ENCODE data around the gene TLR6.

TLR6 gene

GRCh38 chr4:38867478-38868058 is 11.0 kb upstream of the TLR6 start, which contains the start of gene FAM114A1:
FAM114A1 (plus strand) TSS chr4:38867806; CDS start chr4:38878079, 10,273 bp downstream.
- FAIRE-seq = no peak

DNA sequence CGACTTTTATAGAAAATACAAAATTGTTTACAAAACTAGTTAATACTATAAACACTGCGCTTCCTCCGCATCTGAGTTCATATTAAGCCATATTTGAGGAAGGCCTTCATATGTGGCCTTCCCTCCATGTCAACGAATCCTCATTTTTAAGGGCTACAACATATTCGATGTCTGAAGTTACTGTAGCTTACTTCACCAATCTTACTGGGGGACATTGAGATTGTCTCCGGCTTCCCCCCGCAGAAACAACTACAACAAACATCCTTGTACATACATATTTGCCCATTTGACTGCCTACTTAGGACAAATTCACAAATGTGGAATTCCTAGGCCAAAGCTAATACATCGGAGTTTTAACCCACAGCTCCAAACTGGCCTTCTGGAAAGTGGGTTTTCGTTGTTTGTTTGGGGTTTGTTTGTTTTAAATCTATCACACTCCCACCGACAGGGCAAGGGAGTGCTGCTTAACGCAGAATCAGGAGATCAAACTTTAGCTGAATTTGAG is 10.4 kb upstream of the TLR6 start:
- FAIRE-seq = no peak

GRCh38 chr4:38865445-38865844 is 8.8 kb upstream of the TLR6 start:
- no peak for FAIRE-seq

DNA sequence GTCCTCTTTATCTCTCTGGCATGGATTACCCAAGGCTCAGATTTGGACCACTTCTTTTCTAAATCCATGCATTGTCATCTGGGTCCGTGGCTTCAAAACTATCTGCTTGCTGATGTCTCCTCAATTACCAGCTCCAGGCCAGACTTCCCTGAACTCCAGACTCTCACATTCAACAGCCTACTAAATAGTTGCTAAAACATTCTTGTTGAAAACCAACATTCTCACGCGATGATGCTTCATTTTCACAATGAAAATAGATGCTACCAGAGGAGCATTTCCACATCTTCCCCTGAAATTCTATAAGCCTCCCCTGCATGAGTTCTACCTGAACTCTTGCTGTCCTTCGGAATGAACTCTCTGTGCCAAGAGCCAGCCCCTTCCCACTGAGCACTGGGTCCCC is 5.2 kb upstream of the TLR6 start:
- FAIRE-seq = no peak

DNA sequence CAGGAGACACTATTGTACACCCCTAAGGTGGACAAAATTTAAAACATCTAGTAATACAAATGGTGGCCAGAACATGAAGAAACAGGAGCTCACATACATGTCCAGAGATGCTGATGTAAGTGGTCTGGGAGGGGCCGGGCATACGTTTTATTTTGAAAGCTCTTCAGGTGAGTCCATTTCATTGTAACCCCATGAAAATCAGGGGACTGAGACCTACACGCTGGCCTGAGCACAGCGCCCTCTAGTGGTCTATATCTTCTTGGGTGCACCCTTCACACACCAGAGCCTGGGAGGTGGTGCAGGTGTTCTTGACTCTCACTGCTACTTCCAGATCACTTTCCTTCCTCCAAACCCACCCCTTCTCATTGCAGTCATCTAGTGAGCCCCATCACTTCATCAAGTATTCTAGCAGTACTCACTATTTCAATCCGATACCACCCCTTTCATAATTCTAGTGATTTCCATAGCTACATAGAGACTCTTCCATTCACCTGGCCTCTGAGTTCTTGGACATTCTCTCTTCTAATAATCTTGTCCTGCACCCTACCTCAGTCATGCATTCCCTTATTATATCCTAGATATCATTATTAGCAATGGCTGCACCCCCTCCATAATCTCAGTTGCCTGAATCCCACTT is 4.3 kb upstream of the TLR6 start:
- FAIRE-seq = no peak

DNA sequence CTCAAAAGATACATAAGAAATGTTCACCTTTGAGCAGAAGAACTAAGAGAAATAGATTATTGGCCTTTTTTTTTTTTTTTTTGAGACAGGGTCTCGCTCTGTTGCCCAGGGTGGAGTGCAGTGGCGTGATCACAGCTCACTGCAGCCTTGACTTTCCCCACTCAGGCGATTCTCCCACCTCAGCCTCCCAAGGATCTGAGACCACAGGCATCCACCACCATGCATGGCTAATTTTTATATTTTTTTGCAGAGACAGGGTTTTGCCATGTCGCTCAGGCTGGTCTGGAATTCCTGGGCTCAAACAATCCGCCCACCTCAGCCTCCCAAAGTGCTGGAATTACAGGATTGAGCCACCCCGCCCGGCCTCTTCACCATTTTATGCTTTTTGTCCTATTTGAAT is 2.9 kb upstream of the TLR6 start:
- FAIRE-seq = no peak

- no peak for FAIRE-seq
Observed at GRCh38 chr4:38858097-38858420, 1.4 kb upstream of the TLR6 start.

DNA sequence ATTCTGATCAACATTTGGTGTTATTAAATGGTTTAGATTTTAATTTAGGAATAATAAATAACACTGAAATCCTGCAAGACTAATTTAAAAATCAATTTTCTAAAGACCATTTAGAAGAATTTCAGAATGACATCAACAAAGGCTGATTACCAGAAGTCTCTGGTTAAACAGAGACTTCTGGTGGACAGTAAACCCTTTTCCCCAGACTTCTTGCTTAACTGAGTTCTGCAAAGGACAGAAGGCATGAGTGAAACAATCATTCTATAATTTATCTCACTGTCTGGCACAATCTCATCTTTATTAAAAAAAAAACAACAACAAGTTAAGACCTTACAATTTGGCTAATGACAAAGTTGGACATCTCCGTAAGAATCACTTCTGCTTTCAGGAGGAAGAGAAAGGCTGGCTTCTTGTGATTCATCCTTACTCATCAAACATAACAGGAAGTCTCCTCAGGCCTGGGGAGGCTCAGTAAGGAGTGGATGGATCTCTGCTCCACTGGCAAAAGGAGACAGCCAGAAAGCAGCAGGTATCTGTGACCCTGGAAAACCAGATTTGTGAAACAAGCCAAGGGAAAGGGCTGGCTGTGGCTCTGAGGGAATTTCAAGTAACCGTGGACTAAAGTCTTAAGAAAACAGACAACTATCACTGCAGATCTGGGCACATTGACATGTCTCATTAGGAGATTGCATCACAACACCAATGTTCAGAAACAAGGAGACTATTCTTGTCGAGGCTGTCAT is 908 bp upstream of the TLR6 start:
- FAIRE-seq = peak; percentile 80

DNA sequence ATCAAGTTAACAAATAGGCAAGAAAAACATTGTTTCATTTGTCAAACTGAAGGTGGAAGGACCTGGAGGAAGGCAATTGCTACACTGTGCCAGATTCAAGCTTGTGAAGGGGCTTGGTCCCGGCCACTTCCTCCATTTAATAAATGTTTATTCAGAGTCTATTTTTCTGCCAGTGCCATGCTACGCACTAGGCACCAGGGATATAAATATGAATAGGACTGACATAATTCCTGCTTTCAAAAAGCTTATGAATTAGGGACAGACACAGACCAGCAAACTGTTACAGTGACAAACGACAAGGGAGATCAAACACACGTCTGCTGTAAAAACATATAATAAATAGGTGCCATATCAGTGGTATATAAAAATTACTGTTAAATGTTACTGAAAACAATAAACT is 571 bp downstream of the TLR6 start:
- FAIRE-seq = no peak

DNA sequence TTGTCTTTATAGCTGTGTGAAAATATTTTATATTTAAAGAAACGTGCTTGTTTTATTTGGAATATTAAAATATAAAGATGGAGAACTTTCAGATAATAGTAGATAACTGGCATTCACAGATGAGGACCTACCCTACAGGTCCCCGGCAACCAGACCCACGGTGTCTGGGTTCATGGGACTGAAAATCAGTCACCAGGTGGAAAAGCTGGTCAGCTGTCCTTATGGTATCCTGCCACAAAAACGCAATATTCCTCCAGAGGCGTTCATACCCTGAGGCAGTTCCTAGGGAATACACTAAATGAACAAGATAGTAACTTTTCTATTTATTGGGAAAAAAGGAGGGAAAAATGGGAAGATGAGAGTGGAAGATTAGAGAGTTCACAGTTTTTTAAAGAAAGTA is 1.2 kb downstream of the TLR6 start:
- peak; percentile 33 for FAIRE-seq

DNA sequence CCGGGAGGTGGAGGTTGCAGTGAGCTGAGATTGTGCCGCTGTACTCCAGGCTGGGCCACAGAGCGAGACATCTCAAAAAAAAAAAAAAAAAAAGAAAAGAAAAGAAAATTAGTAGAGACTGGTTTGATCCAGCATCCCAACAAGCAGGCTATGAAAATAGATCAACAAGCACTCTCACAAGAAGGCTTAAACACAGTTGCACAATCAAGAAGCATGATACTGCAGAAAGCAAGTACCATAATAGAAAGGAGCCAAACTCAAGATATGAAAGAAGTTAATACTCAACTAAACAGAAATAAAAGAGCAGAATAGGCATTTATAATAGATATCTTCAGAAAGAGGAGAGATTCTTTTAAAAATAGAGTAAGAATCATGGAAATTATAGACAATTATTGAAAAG is 10.6 kb downstream of the TLR6 start:
- no peak for FAIRE-seq

DNA sequence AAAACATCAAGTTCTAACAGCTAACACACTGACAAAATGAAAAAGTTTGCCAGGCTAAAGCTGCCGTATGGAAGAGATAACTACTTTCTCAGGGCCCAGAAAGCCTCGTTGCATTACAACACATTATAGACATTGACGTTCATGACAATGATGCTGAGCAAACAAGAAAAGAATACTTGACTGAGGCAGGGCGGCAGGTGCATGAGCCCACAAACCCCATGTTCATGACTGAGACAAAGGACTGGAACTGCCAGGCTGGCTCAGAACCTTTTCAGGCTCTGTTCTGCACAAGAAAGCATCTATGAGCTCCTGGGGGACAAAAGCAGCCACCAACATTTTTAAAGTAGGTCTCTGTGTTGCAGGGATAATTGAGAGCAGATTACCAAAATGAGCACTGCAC is 13.6 kb downstream of the TLR6 start:
- FAIRE-seq = no peak

GRCh38 chr4:38837849-38838248 is 18.8 kb downstream of the TLR6 start:
- no peak for FAIRE-seq

GRCh38 chr4:38837334-38837733 is 19.3 kb downstream of the TLR6 start:
- FAIRE-seq = no peak

GRCh38 chr4:38834570-38834969 is 22.0 kb downstream of the TLR6 start:
- FAIRE-seq = no peak

DNA sequence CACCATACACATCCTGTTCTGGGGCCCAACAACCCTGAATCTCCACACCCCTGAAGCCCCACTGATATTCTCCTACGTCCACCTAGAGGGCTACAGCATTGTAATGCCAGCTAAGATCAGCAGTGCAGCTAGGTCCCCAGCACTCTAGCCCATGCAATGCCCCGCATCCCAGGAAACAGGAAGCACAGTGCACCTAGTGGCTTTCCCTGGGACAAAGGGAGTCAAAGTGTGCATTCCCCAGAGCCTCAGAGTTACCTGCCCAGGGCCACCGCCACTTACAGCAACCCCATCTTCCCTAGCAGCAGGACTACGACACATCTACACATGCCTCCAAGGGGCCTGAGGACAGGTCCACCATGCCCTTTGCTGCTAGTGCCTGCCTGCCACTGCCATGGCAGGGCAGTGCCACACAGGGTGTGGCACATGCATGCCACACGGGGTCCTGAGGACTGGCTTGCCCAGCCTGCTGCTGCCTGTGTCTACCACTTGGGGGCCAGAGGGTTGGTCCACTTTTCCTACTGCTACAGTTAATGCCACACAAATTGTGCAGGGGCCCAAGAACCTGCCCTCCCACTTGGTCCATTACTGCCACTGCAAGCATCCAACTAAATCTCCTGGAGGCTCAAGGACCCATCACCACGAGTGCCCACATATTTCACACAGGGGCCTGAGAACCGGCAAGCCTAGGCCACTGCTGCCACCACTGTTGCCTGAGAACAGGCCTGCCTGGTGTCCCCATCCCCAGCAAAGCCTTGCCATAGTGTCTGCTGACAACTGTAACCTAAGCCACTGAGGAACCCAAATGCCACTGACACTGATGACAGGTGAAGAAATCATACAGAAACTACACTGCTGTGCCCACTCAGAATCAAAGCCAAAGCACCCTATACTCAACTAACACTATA is 23.7 kb downstream of the TLR6 start:
- no peak for FAIRE-seq

- FAIRE-seq = no peak
Observed at GRCh38 chr4:38832206-38832605, 24.4 kb downstream of the TLR6 start.

DNA sequence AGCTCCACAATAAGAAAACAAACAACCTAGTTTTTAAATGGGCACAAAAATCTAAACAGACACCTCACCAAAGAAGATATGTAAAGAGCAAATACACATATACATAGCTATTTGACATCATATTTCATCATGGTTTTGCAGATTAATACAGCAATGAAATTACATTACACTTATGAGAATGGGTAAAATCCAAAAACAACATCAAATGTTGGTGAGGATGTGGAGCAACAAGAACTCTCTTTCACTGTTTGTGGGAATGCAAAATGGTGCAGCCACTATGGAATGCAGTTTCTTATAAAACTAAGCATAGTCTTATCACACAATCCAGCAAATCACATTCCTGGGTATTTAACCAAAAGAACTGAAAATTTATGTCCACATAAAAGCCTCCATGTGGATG is 25.0 kb downstream of the TLR6 start:
- FAIRE-seq = no peak

DNA sequence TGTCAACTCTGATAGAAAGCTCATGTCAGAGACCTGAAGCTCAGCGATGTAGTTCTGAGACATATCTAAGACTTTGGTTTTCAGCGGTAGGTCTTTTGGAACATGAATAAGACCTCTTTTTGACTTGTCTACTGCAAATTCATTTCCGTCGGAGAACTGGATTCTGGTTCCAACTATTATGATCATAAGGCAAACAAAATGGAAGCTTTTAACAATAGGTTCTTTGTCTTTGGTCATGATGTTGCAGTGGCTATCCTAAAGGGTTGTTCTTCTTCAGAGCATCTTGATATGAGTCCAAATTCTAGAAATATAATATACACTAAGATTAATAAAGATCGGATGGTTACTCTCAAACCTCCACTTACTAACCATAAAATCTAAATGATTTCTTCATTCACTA is 27.4 kb downstream of the TLR6 start:
- no peak for FAIRE-seq

GRCh38 chr4:38823766-38824165 is 32.9 kb downstream of the TLR6 start:
- FAIRE-seq = no peak

DNA sequence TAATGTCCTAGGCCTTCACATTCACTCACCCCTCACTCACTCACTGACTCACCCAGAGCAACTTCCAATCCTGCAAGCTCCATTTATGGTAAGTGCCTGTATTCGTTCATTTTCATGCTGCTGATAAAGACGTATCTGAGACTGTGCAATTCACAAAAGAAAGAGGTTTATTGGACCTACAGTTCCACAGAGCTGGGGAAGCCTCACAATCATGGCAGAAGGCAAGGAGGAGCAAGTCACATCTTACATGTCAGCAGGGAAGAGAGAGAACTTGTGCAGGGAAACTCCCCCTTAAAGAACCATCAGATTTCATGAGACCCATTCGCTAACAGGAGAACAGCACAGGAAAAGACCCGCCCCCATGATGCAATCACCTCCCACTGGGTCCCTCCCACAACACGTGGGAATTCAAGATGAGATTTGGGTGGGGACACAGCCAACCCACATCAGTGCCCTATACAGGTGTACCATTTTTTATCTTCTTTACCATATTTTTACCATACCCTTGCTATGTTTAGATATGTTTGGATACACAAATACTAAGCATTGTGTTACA is 33.8 kb downstream of the TLR6 start:
- no peak for FAIRE-seq

DNA sequence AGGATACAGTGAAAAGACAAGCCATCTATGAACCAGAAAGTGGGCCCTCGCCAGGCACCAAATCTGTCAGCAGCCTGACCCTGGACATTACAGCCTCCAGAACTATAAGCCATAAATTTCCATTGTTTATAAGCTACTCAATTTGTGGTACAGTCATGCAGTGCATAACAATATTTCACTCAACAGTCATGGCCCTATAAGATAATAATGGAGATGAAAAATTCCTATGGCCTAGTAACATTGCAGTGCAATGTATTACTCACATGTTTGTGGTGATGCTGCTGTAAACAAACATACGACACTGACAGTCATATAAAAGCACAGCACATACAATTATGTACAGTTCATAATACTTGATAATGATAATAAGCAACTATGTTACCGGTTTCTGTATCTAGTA is 34.9 kb downstream of the TLR6 start:
- no peak for FAIRE-seq
